GM19438 (cell line): ENCODE data around the gene LIFR.

Experiments
- ATAC-seq: cut with Tn5 transposase; IDR thresholded peaks from one replicate; pipeline ENCODE4 v1.9.1; 2021; ENCODE audit warnings: low read depth; ENCODE audit not compliant: unreplicated experiment

LIFR gene

DNA sequence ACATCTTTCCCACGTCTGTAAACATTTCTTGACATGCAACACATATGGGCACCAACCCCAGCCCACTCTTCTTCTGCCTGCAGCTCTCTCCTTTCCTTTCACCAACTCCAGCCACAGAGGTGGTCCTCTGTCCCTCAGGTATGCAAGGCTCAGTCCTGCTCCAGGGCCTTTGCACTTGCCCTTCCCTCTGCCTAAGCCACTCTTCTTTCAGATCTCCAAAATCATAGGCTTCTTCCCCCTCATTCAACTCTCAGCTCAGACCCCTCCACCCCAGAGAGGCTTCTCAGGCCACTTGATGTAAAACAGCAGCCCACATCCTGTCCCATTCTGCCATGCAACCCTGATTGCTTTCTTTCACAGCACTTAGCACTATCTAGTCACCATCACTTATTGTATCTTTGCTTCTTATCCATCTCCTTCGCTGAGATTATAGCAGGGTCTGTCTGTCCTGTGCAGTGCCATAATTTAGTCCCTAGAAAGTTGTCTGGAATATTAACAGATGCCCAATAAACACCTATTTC is 3.4 kb downstream of the LIFR start:
- ATAC-seq: no peak

DNA sequence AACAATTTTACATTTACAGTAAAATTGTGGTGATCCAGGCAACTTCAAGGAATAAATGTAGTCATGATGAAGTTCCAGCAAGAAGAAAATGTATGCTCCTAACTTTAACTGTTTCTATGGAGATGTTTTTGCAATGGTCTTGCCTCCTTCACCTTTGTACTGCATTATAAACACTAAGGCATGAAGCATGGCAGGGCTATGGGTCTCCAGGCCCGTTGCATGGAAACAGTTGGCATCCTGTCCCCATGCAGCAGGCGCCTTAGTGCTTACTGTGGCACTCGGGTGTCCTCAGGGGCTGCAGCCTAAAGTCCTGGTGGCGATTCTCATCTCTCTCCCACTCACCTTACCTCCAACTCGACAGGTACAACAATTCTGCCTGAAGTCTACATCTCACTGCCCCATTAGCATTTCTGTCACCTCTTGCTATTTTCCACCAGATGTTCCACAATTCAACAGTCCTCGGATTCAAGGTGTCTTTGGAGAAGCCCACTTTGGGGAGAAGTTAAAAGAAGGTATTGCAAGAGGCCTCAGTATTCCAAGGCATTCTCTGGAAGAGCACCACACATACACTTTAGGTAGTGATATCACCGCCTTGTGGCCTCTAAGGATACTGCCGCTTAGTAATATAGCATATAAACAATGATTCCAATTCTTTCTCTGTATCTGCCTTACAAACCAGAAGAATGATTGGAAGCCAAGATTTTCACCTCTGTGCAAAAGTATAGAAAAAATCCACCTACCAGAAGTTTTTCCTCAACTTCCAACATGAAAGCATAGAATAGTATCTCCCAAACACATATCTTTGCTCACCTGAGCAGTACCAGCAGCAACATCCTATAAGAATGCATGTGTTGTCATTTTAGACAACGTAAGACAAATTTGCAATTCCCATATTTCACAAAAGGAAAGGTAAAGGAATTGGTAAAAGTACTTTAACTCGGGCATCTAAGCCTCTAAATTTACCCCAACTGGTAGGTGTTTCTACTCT is 5.1 kb downstream of the LIFR start:
- ATAC-seq: no peak

DNA sequence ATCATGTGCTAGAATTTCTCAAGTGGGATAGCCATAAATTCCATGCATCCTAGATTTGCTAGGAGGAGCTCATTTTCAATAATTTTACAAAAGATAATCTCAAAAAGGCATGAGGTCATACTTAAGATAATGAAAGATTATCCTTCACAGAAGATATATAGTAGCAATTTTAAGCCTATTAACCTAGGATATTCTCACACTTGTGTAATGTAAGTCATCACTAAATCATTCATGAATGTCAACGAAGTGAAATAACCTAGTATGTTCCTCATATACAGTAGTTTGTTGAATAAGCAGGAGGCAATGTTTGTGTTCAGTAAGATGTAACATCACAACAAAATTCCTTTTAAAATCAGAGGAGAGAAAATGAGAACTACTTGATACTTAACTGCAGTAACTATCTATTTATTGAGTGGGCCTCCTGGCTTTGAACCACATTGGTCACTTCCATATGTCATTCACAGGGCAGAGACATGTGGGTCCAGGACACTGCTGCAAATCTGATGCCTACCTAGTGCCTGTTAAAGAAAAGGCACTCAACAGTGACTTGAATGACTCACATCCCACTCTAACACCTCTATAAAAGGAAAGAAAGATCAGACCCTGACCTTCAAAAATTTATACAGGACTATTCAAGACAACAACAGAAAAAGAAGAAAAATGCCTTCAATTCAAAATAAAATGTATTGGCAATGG is 8.2 kb downstream of the LIFR start:
- no peak for ATAC-seq

DNA sequence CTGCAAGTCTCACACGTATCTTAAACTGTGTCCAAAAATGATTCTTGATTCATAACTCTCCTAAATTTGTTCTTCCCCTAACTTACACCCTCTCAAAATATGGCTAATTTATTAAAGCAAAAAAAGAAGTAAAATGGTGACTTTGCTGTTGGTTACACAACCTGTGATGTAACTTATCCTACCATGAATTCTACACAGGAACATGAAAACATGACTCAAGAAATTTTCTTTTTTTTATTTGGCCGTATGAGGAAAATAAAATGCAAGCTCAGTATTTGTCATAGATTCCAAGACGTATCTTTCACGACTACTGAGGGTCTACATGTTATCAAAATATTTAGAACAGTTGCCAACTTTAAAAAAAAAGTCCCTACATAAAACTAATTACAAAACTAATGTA is 9.2 kb downstream of the LIFR start:
- no peak for ATAC-seq

DNA sequence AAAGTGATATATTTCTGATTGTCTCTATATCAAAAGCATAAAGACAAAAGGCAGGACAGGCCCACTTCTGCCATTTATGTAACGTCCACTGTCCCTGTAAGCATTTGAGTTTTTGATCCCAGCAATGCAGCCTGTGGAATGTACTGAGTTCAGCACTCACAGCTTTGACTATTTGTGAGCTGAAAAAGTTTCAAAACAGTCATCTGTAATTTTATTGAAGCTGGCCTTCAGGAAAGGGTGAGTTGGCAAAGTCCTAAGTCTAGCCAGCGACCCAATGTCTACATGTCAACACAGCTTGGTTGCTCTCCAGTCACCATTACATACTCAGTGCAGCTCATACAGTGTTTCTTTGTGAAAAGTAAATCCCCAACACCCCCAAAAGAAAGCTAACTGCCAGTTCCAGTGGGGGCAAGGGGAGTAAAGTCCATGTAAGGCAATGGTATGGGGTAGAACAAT is 9.7 kb downstream of the LIFR start:
- no peak for ATAC-seq

DNA sequence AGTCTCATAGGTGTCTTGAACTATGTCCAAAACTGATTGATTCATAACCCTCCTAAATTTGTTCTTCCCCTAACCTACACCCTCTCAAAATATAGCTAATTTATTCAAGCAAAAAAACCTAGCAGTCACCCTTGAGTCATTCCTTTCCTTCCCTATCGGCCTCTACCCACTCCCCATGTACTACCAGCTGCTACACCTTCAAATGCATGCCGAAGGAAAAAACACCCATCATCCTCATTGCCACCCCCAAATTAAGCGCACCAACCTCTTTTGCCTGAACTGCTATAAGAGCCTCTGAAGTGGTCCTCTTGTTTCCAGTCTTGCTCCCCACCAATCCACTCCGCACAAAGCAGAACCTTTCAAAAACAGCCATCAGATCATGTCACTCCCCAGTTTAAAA is 12.6 kb downstream of the LIFR start:
- ATAC-seq: no peak

DNA sequence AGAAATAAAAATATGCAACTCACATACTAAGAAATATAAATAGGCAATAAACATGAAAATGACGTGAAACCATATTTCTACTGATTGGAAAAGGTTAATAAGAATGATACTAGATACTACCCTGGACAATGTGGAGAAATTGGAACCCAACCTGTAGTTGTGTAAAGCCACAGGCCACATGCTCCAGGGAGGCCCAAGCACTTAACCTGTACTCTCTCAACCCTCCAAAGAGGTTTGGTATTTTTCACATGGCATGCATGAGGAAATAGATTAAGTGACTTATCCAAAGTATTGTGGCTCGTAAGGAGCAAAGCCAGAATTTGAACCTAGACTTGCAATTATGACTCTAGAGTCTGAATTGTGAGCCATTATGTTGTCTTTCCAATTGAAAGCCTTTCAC is 13.4 kb downstream of the LIFR start:
- ATAC-seq: no peak

DNA sequence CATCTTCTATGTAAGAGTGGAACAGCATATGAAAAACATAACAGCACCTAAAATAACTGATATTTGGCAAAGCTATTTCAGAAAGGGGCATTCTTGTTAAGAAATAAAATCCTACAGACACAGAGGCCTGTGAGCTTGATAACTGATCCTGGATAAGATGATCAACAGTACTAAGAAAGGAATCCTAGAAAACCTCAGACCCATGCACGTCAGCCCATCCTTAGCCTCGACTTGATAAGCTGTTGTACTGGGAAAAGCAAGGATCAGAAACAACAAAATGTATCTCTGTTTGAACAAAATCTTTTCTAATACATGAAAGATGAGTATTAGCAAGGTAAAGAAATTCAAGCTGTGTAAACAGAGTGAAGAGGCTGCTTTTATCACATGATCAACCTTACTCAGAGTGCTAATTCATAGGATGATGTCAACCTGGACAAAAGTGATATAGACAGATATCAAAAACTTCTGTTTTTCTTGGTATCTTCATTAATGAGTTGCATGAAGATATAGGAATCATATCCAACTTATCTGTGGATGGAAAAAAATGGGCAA is 15.2 kb downstream of the LIFR start:
- no peak for ATAC-seq

DNA sequence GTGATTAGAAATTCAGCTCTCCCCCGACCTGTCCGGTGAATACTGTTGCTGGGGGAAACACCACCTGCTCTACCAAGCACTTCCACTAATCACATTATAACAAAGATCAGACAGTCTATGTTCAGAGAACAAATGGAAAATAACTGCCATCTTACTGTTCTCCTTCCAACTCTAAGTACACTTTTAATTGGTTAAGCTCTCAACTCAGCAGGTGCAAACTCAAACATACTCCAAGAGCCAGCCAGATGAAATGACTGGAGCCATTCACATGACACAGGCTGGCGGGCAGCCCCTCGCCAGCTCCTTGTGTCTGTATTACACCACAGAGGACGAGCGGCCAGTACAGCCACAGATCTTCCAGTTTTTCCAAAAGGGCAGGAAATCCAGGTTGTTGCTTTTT is 16.1 kb downstream of the LIFR start:
- ATAC-seq: no peak

DNA sequence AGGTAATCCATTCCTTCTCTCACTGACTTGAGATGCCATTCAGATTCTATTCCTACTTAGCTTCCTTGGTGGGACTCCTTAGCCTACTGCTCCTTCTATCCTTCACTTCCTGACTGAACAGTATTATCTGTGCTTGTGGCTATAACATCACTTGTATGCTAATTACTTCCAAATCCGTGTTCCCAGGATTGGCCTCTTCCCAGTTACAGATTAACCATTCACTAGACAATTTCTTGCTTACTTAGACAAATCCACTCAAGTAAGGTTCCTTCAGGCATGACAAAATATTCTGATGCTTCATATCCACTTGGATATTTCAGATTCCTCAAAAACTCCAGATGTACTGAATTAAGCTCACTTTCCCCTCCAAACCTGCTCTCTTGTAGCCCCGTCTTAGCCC is 18.3 kb downstream of the LIFR start:
- no peak for ATAC-seq

DNA sequence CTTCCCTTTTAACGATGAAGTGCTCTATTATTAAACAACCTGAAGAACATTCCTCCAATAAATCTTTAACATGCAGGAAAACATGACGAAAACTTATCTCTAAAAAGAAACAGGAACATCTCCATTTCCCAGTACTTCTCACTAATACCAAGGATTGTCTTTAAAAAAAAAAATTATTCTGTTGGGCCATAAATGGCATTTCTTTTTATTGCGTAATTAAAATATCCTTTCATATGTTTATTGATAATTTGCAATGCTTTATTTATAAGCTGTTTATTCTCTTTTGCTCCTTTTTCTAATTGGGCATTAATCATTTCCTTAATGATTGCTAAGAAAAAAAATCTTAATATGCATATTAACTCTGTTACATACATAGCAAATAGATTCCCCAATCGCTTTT is 18.9 kb downstream of the LIFR start:
- ATAC-seq: no peak

DNA sequence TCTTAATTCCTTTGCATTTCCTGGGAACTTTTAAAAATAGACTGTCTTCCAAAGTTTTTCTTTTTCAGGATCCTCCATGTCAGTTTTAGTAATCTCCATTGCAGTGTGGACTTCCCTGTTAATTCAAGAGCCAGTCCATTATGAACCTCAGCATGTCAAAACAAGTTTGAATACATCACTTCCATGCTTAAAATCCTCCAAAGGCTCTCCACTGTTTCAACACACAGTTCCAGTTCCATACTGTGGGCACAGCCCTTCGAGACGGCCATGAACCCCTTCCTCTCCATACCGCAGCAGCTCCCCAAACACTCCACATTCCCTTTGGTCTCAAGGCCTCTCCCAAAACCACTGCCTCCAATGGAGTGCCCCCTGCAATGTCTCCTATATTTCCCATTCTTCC is 19.5 kb downstream of the LIFR start:
- ATAC-seq: no peak

DNA sequence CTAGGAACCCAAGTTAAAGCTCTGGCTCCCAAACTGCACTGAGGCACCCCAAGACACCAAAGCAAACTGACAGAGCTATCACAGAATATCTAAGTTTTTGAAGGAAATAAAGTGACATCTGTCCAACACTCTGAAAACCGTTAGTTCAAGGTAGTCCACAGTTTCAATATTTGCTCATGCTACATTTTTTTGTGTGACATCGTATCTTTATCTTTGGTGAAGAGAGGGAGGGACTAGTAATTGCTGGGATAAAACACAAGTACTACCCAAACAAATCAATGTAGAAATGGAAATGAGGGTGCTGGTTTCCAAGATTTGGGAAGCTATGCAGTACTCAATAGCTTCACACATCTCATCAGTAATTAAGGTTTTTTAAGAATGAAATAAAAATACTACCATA is 20.6 kb downstream of the LIFR start:
- ATAC-seq: no peak

DNA sequence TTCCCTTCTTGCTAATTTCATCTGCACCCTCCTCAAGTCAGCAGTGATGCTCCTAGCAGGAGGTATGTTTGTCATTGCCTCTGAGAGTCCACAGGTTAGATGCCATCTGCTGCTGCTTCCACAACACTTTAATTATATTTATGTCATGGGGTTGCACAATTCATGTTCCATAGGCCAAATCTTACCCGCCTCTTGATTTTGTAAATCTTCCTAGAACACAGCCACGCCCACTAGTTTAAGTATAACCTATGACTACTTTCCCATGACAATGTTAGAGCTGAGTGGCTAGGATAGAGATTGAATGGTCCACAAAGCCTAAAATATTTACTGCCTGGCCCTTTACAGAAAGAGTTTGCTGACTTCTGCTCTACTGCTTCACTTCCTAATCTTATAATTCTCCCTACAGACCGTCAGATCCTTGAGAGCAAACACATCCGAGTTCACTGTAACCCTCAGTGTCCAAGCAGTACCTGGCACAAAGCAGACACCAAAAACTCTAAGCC is 21.1 kb downstream of the LIFR start:
- no peak for ATAC-seq

DNA sequence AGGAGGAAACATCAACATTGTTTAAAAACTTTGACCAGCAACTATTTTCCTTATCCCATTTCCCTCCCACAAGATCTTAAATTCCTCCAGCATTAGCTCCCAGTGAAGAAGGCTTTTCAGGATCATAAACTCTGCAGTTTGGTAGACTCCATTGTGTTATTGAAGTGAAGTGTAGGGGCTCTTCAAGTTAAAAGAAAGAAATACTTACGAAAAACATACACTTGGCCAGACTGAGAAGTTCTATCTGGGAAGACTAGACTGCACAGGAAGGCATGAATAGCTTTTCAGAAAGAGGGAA is 22.3 kb downstream of the LIFR start:
- no peak for ATAC-seq

DNA sequence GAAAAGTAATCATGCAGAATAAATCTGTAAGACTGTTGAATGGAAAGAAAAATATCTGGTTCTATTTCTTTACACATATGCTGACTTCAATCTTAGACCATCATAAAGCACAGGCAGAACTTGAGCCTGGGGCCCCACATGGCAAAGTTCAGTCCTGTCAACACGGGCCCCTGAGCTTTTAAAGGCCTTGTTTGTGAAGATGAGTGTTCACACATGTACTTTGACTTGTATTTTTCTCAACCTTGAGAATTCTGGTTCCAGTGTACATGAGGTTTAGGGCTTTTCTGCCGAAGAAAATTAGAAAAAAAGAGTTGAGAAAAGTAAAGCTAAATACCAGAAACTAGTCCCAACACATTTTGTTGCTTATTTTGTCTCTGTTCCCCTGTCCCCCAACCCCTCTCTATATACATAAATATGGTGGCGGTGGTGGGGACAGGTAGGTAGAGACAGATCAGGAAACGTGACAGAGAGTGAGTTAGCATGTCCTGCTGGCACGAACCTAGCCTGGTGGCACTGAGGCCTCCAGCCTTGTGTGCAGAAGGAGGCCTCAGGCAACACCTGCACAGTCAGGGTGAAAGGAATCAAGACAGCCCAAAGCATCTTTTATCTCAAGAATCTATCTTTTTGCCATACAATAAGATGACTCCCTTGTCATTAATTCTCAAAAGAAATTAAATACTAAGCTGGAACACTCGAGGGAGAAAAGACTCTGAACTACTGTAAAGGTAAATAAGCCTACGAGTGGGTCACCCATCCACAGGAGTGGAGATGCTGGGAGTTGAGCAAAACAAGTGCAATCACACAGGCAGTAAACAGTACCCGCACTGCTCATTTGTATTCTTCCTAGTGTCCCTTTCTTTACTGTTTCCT is 22.9 kb downstream of the LIFR start:
- no peak for ATAC-seq

DNA sequence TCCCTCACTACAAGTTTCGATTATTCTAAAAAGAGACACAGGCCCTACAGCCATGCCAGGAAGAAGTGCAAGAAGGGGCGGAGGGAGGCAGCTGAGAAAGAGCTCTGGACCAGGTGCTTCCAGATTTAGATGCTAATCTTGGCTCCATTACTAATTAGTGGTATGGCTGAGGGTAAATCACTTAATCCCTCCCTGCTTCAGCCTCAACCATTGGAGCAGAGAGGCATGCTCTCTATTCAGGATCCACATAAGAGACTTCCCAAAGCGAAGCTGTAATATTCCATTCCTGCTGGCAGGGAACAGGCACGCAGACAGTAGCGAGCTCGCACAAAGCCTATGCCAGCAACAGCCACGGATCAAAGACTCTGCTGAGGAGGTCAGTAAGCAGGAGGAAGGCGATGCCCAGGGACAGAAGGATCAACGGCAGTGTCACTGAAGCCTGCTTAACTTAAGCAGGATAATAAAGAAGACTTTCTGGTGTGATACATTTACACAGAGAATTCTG is 24.2 kb downstream of the LIFR start:
- no peak for ATAC-seq

DNA sequence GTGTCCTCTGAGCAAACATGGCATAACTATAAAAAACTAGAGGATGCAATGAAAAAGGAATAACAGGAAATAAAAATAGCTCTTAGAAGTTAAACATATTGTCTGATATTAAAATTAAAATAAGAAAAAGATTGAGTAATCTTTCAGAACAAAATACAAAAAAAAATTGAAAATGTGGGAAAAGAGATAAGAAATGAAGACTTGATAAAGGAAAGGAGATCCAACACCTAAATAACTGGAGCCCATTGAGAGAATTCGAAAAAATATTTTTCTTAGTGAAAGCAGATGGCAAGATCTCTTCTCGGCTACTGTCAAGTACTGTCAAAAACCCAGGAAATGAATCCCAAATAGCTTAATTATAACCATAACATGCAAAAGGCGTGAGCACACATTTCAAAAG is 24.9 kb downstream of the LIFR start:
- no peak for ATAC-seq

DNA sequence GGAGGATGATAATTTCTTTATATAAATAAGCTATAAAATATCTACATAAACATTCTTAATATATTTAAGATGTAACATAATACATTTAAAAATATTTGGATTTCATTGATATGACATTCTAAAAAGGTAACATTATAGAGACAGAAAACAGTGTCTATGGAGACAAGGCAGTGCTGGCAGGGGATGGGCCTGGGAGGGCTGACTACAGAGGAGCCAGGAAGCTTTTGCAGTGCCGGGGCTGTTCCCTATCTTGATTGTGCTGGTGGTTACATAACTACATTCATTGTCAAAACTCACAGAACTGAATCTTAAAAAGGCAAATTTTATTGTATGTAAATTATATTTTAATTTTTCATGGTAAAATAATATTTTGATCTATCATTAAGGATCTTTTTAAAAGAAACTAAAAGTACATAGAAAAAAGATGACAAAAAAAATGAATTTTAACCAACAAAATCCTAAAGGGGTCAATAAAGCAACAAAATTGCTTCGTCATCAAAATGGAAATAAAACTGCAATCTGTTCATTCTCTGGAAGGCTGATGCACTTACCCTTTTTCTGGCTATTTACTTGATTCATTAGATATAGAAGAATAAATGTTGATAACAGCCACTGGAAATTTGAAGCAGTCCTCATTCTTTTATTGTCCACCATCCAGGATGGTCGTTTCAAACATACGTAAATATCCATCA is 26.3 kb downstream of the LIFR start:
- ATAC-seq: no peak
